HCT116 (cell line): ENCODE data around the gene MMS19. TPM values are rescaled to one million over a fixed set of nuclear protein-coding genes. Genes with fewer than 3 reads are reported as not detected.

Experiments
- ATAC-seq: fragments of 200-7000 bp; cut with Tn5 transposase; 2 replicates; pipeline ENCODE4 v1.9.1; 2020; ENCODE audit warnings: mild to moderate bottlenecking, moderate library complexity
- BruUV-seq: library from RNA; stranded (reverse); fragments of 400-500 nt; replicated peaks from 2 replicates; lab custom pipeline; 2021; lab: Mats Ljungman, UMichigan
- CTCF ChIA-PET: fragments of 300-600 bp; sonication (Branson Sonifier 250); formaldehyde crosslinking; loops from one replicate; lab custom pipeline; 2021; ENCODE audit warnings: antibody characterized with exemption; lab: Charles Lee
- POLR2A ChIA-PET: fragments of 300-600, 350-600 bp; sonication (Branson Sonifier 250); formaldehyde crosslinking; loops from one replicate; lab custom pipeline; 2021; ENCODE audit warnings: antibody characterized with exemption; lab: Charles Lee
- RAD21 ChIA-PET, 2 experiments: fragments of 300-600 bp; sonication (Branson Sonifier 250); formaldehyde crosslinking; loops; one replicate each; lab custom pipeline; 2023; ENCODE audit warnings: low total read pairs in 2 of 2; ENCODE audit not compliant: uncharacterized antibody in 2 of 2, unreplicated experiment in 2 of 2, low non-redundant PET in 1 of 2; lab: Charles Lee
- DNase-seq: peaks from one replicate; pipeline ENCODE4 v3.0.0-alpha.2; 2010; ENCODE audit warnings: low read depth, low spot score
- H2AFZ ChIP-seq: fragments of 200-600 bp; shearing (Covaris generic), sonication (generic); 2 replicates; pipeline ENCODE4 v1.6.1; 2017; ENCODE audit warnings: low read depth, mixed run types, mixed read lengths, antibody characterized with exemption, low read length; ENCODE audit not compliant: poor library complexity, severe bottlenecking
- H3K27ac ChIP-seq: 2 replicates; pipeline ENCODE4 v1.5.1; 2012; ENCODE audit warnings: low read depth, low read length
- H3K27me3 ChIP-seq: fragments of 200-600 bp; sonication (generic); 2 replicates; pipeline ENCODE4 v1.6.1; 2016; ENCODE audit warnings: mixed run types, low read length, mixed read lengths; ENCODE audit not compliant: insufficient read depth
- H3K36me3 ChIP-seq, 2 experiments: fragments of 200-500 bp in 1 of 2; fragments of 200-600 bp in 1 of 2; sonication (Bioruptor generic) in 1 of 2; sonication (generic) in 1 of 2; 2 replicates each; pipeline versions ENCODE4 v1.5.1 to v1.6.1; 2014 to 2016; ENCODE audit warnings: low read length in 2 of 2, inconsistent platforms in 1 of 2, mixed read lengths in 1 of 2, mixed run types in 1 of 2; ENCODE audit not compliant: insufficient read depth in 2 of 2, control insufficient read depth in 1 of 2
- H3K4me1 ChIP-seq, 2 experiments: fragments of 200-600 bp in 1 of 2; sonication (generic) in 1 of 2; 2 replicates each; pipeline versions ENCODE4 v1.5.1 to v1.6.1; 2012 to 2017; ENCODE audit warnings: low read length in 2 of 2, inconsistent platforms in 1 of 2, mild to moderate bottlenecking in 1 of 2, mixed read lengths in 1 of 2, mixed run types in 1 of 2, moderate library complexity in 1 of 2; ENCODE audit not compliant: insufficient read depth in 2 of 2, control insufficient read depth in 1 of 2
- H3K4me2 ChIP-seq: fragments of 200-600 bp; sonication (generic); 2 replicates; pipeline ENCODE4 v1.6.1; 2017; ENCODE audit warnings: mixed run types, low read length, mixed read lengths
- H3K4me3 ChIP-seq, 2 experiments: fragments of 200-600 bp in 1 of 2; sonication (generic) in 1 of 2; replicated peaks in 1 of 2; 2 replicates each; pipeline ENCODE4 v1.5.1; 2011 to 2016; ENCODE audit warnings: low read length in 2 of 2, control low read depth in 1 of 2, low read depth in 1 of 2, mild to moderate bottlenecking in 1 of 2, mixed read lengths in 1 of 2, mixed run types in 1 of 2
- H3K79me2 ChIP-seq: fragments of 200-600 bp; sonication (generic); 2 replicates; pipeline ENCODE4 v1.6.1; 2017; ENCODE audit warnings: mild to moderate bottlenecking, mixed run types, low read length, moderate library complexity, mixed read lengths; ENCODE audit not compliant: insufficient read depth
- H3K9ac ChIP-seq: fragments of 200-600 bp; sonication (generic); 2 replicates; pipeline ENCODE4 v1.6.1; 2016; ENCODE audit warnings: low read length, mixed read lengths
- H3K9me2 ChIP-seq: fragments of 200-600 bp; sonication (generic), shearing (Covaris generic); 2 replicates; pipeline ENCODE4 v1.6.1; 2017; ENCODE audit warnings: mixed run types, mild to moderate bottlenecking, moderate library complexity; ENCODE audit not compliant: insufficient read depth
- H3K9me3 ChIP-seq, 2 experiments: fragments of 200-500 bp in 1 of 2; fragments of 200-600 bp in 1 of 2; sonication (Bioruptor generic) in 1 of 2; sonication (generic) in 1 of 2; 2 replicates each; pipeline ENCODE4 v1.6.1; 2014 to 2017; ENCODE audit warnings: low read length in 2 of 2, mixed read lengths in 2 of 2, inconsistent platforms in 1 of 2, low read depth in 1 of 2, mild to moderate bottlenecking in 1 of 2, mixed run types in 1 of 2, moderate library complexity in 1 of 2; ENCODE audit not compliant: control insufficient read depth in 1 of 2, insufficient read depth in 1 of 2
- H4K20me1 ChIP-seq: fragments of 200-600 bp; sonication (generic), shearing (Covaris generic); 2 replicates; pipeline ENCODE4 v1.6.1; 2017; ENCODE audit warnings: mixed run types, mild to moderate bottlenecking, moderate library complexity; ENCODE audit not compliant: insufficient read depth
- CBX3 ChIP-seq: IDR thresholded peaks from 2 replicates; pipeline ENCODE4 v1.6.1; 2012; ENCODE audit warnings: low read depth
- CEBPB ChIP-seq: IDR thresholded peaks from 2 replicates; pipeline ENCODE4 v1.6.1; 2012; ENCODE audit warnings: low read depth
- EZH2 ChIP-seq: fragments of 200-600 bp; sonication (generic); IDR thresholded peaks from 2 replicates; pipeline ENCODE4 v1.6.1; 2017; ENCODE audit warnings: antibody characterized with exemption, mixed run types
- EZH2phosphoT487 ChIP-seq: fragments of 200-600 bp; IDR thresholded peaks from 2 replicates; pipeline ENCODE4 v1.6.1; 2018; ENCODE audit warnings: antibody characterized with exemption, borderline replicate concordance
- JUND ChIP-seq: IDR thresholded peaks from 2 replicates; pipeline ENCODE4 v1.6.1; 2012
- POLR2A ChIP-seq: IDR thresholded peaks from 2 replicates; pipeline ENCODE4 v1.7.0; 2011; ENCODE audit warnings: borderline replicate concordance; ENCODE audit not compliant: insufficient read depth, insufficient read length; ENCODE audit errors: extremely low read depth
- POLR2AphosphoS5 ChIP-seq: IDR thresholded peaks from 2 replicates; pipeline ENCODE4 v1.6.1; 2011; ENCODE audit warnings: mild to moderate bottlenecking, low read depth, low read length, moderate library complexity
- SIN3A ChIP-seq: IDR thresholded peaks from 2 replicates; pipeline ENCODE4 v1.6.1; 2012; ENCODE audit warnings: low read depth
- SRF ChIP-seq: IDR thresholded peaks from 2 replicates; pipeline ENCODE4 v1.6.1; 2012; ENCODE audit warnings: low read depth
- TCF7L2 ChIP-seq: IDR thresholded peaks from 2 replicates; pipeline ENCODE4 v1.7.0; 2011; ENCODE audit warnings: borderline replicate concordance, inconsistent platforms; ENCODE audit not compliant: insufficient read depth, insufficient read length; ENCODE audit errors: extremely low read depth
- YY1 ChIP-seq: IDR thresholded peaks from 2 replicates; pipeline ENCODE4 v1.6.1; 2011; ENCODE audit warnings: low read length, low read depth, moderate library complexity, mild to moderate bottlenecking; ENCODE audit not compliant: insufficient replicate concordance; ENCODE audit errors: extremely low read depth
- ZFX ChIP-seq: fragments of 450-650 bp; IDR thresholded peaks from 2 replicates; pipeline ENCODE4 v1.6.1; 2017
- intact Hi-C: fragments of 100-400 bp; cut with micrococcal nuclease; formaldehyde crosslinking; loops from 2 replicates; pipeline ENCODE4 v1.10.0; 2022
- total RNA-seq: library from RNA; stranded (reverse); gene quantifications from one replicate; pipeline ENCODE4 v1.2.1, GENCODE V29; 2021; ENCODE audit not compliant: unreplicated experiment
- TF ChIP-seq, protein P1 (sequence below): IDR thresholded peaks from 2 replicates; pipeline ENCODE4 v1.6.1; 2012
- TF ChIP-seq, protein P2 (sequence below), 3 experiments: fragments of 200-600 bp in 1 of 3; sonication (generic) in 1 of 3; IDR thresholded peaks in 2 of 3; conservative IDR thresholded peaks in 1 of 3; 2 replicates each; pipeline ENCODE4 v1.5.1; 2012 to 2017; ENCODE audit warnings: low read depth in 2 of 3, low read length in 2 of 3, antibody characterized with exemption in 1 of 3, borderline replicate concordance in 1 of 3, control low read depth in 1 of 3, mild to moderate bottlenecking in 1 of 3, mixed read lengths in 1 of 3, mixed run types in 1 of 3, moderate library complexity in 1 of 3; ENCODE audit not compliant: insufficient read depth in 1 of 3

MMS19 gene
- total RNA-seq, 1 experiment from 2014 or later, result 101 TPM

DNA sequence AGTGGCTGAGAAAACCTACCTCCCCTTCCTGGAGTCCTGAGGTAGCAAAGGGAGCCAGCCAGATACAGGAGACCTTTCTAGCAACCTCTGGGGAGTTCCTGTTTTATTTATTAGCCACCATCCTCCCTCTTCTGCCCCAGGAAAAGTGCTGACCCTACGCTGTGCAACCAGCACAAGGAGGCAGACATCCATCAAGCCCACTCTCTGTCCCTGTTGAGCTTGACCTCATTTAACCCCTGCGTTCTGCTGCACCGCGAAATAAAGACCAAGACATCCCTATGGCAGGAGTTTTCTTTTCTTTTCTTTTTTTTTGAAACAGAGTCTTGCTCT lies 49.0 kb upstream of the MMS19 start:
- H3K9ac ChIP-seq, result no peak overlapping the region
- H3K4me1 ChIP-seq, result peaks cover 29 to 46% of the 10 kb centered on the region in 2 experiments
- no peak overlapping the region for H3K4me3 ChIP-seq
- H3K4me2 ChIP-seq, result no peak overlapping the region
- CTCF ChIA-PET, result interaction anchor here (1.4 kb wide), 1 partner anchor 24 kb away, joined by 4 read pairs; no protein-coding TSS in a partner anchor
- POLR2A ChIA-PET, result no interaction called here
- H3K27ac ChIP-seq, result no peak overlapping the region
- peaks cover 6% of the 10 kb centered on the region; the same call in 1 of the 2 replicates for H3K79me2 ChIP-seq
- DNase-seq, result no peak
- H3K9me2 ChIP-seq, result no peaks in the 10 kb centered on the region
- no peak for ATAC-seq
- BruUV-seq, result no TSS peak
- no peaks in the 10 kb centered on the region for H3K36me3 ChIP-seq
- no peaks in the 10 kb centered on the region for H3K9me3 ChIP-seq
- no peaks in the 10 kb centered on the region for H4K20me1 ChIP-seq
- no peaks in the 10 kb centered on the region for H3K27me3 ChIP-seq
- RAD21 ChIA-PET, result no interaction called here
- intact Hi-C loops, result no loop called here
- TF ChIP-seq, protein P1, sequence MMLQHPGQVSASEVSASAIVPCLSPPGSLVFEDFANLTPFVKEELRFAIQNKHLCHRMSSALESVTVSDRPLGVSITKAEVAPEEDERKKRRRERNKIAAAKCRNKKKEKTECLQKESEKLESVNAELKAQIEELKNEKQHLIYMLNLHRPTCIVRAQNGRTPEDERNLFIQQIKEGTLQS, result no peak
- TF ChIP-seq SRF (no peak), CBX3 (no peak)
- H2AFZ ChIP-seq, result no peak overlapping the region

DNA sequence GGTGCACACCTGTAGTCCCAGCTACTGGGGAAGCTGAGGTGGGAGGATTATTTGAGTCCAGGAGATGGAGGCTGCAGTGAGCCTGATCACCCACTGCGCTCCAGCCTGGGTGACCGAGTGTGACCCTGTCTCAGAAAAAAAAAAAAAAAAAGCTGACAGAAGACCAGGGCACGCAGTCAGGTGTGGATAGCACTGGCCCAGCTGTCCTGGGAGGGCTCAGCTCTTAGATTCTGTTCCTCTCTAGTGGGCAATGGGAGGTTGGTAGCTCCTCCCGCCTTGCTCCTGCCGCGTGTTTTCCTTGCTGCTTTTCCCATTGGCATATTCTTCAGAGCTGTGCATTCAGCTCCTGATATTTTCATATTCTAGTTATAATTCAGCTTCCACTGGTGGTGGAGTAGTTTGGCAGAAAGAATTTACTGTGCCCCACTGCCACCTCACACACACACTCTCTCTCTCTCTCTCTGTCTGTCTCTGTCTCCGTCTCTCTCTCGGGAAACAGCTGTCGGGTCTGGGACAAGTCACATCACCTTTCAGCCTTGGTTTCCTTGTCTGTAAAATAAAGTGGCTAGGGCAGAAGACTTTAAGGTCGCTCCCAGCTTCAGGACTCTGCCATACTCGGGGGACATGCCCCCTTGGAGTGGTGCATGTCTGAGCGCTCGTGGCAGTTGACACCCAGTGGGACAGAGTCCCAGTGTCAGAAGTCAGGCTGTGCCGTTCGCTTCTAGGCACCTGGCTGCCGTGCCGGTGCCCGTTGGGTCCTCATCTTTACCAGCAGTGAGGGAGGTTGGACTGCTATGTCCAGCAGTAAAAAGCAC lies 48.4 kb upstream of the MMS19 start:
- CTCF ChIA-PET, result interaction anchor here (0.7 to 1.4 kb wide), 3 partner anchors 25 to 94 kb away, joined by 3 to 4 read pairs (median 3); no protein-coding TSS in a partner anchor
- Histone ChIP-seq H2AFZ (no peak overlapping the region), H4K20me1 (no peaks in the 10 kb centered on the region), H3K9me2 (no peaks in the 10 kb centered on the region), H3K4me2 (no peak overlapping the region), H3K9me3 (no peaks in the 10 kb centered on the region), H3K27ac (no peak overlapping the region), H3K9ac (no peak overlapping the region), H3K4me3 (no peak overlapping the region), H3K36me3 (no peaks in the 10 kb centered on the region), H3K4me1 (peaks cover 34 to 52% of the 10 kb centered on the region in 2 experiments), H3K27me3 (no peaks in the 10 kb centered on the region), H3K79me2 (peaks cover 6% of the 10 kb centered on the region; the same call in 1 of the 2 replicates)
- BruUV-seq, result no TSS peak
- POLR2A ChIA-PET, result no interaction called here
- RAD21 ChIA-PET, result no interaction called here
- no peak for ATAC-seq
- no peak for DNase-seq
- intact Hi-C loops, result no loop called here
- TF ChIP-seq, protein P1, result no peak
- TF ChIP-seq, protein P2, sequence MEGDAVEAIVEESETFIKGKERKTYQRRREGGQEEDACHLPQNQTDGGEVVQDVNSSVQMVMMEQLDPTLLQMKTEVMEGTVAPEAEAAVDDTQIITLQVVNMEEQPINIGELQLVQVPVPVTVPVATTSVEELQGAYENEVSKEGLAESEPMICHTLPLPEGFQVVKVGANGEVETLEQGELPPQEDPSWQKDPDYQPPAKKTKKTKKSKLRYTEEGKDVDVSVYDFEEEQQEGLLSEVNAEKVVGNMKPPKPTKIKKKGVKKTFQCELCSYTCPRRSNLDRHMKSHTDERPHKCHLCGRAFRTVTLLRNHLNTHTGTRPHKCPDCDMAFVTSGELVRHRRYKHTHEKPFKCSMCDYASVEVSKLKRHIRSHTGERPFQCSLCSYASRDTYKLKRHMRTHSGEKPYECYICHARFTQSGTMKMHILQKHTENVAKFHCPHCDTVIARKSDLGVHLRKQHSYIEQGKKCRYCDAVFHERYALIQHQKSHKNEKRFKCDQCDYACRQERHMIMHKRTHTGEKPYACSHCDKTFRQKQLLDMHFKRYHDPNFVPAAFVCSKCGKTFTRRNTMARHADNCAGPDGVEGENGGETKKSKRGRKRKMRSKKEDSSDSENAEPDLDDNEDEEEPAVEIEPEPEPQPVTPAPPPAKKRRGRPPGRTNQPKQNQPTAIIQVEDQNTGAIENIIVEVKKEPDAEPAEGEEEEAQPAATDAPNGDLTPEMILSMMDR (IDR thresholded peaks at IDR 0.05 in 2 of 3, conservative IDR thresholded peaks at IDR 0.05 in 1 of 3; ENCODE audit: borderline replicate concordance in 1 of 3, insufficient read depth in 1 of 3, low read depth in 2 of 3, low read length in 2 of 3), result no peak
- TF ChIP-seq POLR2AphosphoS5, result no peak
- TF ChIP-seq CBX3, result no peak
- TF ChIP-seq ZFX, result no peak
- no peak for TF ChIP-seq TCF7L2
- TF ChIP-seq SRF, result no peak
- no peak for TF ChIP-seq EZH2phosphoT487
- no peak for TF ChIP-seq EZH2
- no peak for TF ChIP-seq YY1
- TF ChIP-seq CEBPB, result no peak
- TF ChIP-seq POLR2A, result no peak
- TF ChIP-seq JUND, result no peak
- TF ChIP-seq SIN3A, result no peak
